Dedifferentiated amniotic fluid mesenchymal stem cell (primary cell): ENCODE data around the gene MDC1.
"Not testable (repeated sequence)": the region's sequence is repeated elsewhere in the genome, so short reads cannot be mapped to it uniquely, and the experiment has no call there.

Source experiments
- DNase-seq: peaks from one replicate; pipeline ENCODE4 v3.0.0-alpha.2; 2016; ENCODE audit errors: extremely low spot score

Gene MDC1

GRCh38 chr6:30723843-30724741, 7.0 kb upstream of the MDC1 start:
- DNase-seq = not testable (repeated sequence)

GRCh38 chr6:30723159-30723842, 6.2 kb upstream of the MDC1 start:
- not testable (repeated sequence) for DNase-seq

DNA sequence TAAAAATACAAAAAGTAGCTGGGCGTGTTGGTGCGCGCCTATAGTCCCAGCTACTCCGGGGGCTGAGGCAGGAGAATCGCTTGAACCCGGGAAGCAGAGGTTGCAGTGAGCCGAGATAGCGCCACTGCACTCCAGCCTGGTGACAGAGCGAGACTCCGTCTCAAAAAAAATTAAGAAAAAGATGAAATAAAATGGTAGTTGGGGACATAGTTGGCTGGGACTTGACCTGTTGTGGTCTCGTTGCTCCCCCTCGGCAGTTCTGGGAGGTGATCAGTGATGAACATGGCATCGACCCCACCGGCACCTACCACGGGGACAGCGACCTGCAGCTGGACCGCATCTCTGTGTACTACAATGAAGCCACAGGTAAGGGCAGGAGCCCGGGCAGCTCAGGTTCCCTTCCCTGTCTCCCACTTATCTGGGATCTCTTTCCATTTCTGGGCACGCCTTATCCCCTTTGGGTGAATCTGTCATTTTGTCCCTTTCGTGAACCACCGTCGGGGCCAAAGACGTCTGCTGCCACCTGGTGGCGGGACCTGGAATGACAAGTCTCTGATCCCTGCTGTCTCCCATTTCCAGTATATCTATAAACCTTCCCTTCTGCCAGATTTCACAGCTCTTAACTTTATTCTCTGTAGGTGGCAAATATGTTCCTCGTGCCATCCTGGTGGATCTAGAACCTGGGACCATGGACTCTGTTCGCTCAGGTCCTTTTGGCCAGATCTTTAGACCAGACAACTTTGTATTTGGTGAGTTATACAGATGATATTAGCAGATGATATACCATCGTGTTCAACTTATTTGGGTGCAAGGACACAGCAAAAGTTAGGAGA, 5.4 kb upstream of the MDC1 start:
- DNase-seq = peak; percentile 73

GRCh38 chr6:30722025-30722279, 4.9 kb upstream of the MDC1 start:
- not testable (repeated sequence) for DNase-seq

- peak; percentile 88 for DNase-seq
Measured at GRCh38 chr6:30721198-30722024, 4.3 kb upstream of the MDC1 start.

- DNase-seq = no peak
Measured at GRCh38 chr6:30720738-30721197, 3.7 kb upstream of the MDC1 start.

GRCh38 chr6:30719791-30720737, 3.0 kb upstream of the MDC1 start, which contains the start of gene TUBB:
Gene TUBB, plus strand, starts transcription at chr6:30720352. Its CDS starts 155 bp downstream, at chr6:30720507.
- peak; percentile 97 for DNase-seq

- no peak for DNase-seq
Measured at GRCh38 chr6:30719356-30719755, 2.3 kb upstream of the MDC1 start.

DNA sequence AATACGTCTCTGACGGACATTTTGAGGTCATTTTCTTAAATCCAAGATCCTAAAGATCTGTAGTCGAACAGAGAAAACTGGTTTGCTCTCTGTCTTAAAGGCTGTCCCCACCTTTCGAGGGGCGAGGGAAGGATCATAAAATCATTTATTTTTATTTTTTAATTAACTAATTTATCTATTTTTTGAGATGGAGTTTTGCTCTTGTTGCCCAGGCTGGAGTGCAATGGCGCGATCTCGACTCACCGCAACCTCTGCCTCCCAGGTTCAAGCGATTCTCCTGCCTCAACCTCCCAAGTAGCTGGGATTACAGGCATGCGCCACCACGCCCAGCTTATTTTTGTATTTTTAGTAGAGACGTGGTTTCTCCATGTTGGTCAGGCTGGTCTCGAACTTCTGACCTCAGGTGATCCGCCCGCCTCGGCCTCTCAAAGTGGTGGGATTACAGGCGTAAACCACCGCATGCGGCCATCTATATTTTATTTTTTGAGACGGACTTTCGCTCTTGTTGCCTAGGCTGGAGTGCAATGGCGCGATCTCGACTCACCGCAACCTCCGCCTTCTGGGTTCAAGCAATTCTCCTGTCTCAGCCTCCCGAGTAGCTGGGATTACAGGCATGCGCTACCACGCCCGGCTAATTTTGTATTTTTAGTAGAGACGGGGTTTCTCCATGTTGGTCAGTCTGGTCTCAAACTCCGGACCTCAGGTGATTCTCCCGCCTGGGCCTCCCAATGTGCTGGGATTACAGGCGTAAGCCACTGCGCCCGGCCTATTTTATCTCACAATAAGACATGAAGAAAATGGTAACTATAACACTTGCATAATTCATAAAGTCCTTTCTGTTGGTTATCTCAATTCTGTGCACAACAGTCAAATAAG, 1.0 kb upstream of the MDC1 start:
- DNase-seq = not testable (repeated sequence)

DNA sequence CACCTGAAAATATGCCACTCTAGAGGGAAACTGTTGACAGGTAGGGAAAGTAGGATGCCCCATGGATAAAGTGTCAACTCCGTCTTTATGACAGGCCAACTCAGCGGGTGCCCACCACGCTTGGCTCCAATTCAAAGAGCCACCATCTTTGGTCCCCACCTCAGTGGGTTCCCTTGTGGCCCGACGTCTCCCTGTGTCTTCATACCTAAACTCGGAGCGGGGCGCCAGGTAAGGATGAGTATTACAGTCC, 277 bp downstream of the MDC1 start:
- DNase-seq = no peak

GRCh38 chr6:30714263-30714662, 2.8 kb downstream of the MDC1 start:
- no peak for DNase-seq

DNA sequence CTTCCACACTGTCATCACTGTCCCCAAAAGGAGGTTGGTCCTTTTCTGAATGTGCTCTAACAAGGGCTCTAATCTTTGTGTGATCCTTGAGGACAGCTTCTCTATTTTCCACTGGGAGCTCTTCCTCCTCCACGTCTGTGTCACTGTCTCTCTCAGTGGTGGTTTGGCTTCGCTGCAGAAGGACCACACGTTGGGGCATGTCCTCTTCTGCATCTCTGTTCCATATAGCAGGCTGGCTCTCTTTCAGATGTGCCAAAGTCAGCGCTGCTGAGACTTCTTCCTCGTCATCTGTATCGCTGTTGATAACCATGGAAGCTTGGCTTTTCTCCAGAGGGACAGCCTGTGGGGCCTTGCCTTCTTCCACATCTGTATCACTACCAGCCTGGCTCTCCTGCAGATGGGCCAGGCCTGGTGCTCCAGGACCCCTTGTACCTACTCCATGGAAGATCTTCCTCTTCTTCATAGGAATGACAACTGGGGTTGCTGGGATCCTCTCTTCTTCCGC, 4.6 kb downstream of the MDC1 start:
- no peak for DNase-seq

GRCh38 chr6:30711758-30712380, 5.2 kb downstream of the MDC1 start:
- DNase-seq = no peak

DNA sequence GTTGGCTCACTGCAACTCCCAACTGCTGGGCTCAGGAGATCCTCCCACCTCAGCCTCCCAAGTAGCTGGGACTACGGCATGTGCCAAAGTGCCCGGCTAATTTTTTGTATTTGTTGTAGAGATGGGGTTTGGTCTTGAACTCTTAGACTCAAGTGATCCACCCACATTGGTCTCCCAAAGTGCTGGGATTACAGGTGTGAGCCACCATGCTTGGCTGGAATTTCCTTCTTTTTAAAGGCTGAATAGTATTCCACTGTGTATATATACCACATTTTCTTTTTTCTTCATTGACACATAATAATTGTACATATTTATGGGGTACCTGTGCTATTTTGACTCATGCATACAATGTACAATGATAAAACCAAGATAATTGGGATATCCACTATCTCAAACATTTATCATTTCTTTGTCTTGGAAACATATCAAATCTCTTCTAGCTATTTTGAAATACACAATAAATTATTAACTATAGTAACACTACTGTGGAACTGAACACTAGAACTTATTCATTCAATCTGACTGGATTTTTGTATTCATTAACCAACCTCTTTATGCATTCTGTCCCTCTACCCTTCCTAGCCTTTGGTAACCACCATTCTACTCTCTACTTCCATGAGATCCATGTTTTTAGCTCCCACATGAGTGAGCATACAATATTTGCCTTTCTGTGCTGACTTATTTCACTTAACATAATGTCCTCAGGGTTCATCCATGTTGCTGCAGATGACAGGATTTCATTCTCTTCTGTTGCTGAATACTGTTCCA, 7.8 kb downstream of the MDC1 start:
- DNase-seq = no peak

GRCh38 chr6:30707281-30707850, 9.7 kb downstream of the MDC1 start:
- no peak for DNase-seq

- DNase-seq = no peak
Measured at GRCh38 chr6:30705620-30706019, 11.5 kb downstream of the MDC1 start.

- DNase-seq = no peak
Measured at GRCh38 chr6:30703821-30704220, 13.3 kb downstream of the MDC1 start.

DNA sequence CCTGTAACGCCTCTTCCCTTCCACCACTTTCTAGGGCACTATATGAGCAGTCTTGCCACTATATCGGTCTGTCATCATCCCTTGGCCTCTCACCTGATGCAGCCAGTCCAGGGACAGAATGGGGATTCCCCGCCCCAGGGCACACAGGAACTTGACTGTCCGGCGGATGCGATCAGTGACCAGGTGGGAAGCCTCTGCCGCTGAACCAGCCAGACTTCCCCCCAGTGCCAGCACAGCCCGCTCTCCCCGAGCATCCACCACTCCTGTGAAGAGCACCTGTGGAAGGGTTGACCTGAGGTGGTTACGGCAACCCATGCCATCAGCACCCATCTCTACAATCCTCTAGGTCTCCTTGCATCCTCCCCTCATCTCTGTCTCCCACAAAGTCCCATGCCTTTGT, 14.1 kb downstream of the MDC1 start:
- no peak for DNase-seq
